Measurements from ENCODE around the gene ZC4H2.
"Not testable (repeated sequence)": the region's sequence is repeated elsewhere in the genome, so short reads cannot be mapped to it uniquely, and the experiment has no call there.

Gene ZC4H2

DNA sequence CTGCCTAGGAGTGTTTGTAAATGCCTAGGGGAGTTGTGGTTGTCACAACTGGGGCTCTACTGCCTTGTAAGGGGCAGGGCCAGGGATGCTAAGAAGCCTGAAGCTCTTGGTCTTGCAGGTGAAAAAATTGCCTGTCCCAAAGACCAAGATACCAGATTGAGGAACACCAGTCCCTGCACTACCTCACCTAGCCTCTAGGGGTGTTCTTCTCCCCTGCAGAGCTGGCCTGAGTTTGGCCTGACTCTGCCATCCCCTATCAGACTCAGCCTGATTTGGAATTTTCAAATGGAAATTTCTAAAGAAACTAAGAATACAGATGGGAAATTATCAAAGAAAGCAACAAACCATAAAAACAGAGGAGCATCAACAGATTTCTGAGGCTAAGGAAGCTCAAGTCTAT lies 90.4 kb downstream of the ZC4H2 start:
- no peak for DNase-seq (ENCODE audit: low read depth)
- TF ChIP-seq, protein P1, sequence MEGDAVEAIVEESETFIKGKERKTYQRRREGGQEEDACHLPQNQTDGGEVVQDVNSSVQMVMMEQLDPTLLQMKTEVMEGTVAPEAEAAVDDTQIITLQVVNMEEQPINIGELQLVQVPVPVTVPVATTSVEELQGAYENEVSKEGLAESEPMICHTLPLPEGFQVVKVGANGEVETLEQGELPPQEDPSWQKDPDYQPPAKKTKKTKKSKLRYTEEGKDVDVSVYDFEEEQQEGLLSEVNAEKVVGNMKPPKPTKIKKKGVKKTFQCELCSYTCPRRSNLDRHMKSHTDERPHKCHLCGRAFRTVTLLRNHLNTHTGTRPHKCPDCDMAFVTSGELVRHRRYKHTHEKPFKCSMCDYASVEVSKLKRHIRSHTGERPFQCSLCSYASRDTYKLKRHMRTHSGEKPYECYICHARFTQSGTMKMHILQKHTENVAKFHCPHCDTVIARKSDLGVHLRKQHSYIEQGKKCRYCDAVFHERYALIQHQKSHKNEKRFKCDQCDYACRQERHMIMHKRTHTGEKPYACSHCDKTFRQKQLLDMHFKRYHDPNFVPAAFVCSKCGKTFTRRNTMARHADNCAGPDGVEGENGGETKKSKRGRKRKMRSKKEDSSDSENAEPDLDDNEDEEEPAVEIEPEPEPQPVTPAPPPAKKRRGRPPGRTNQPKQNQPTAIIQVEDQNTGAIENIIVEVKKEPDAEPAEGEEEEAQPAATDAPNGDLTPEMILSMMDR (conservative IDR thresholded peaks at IDR 0.05; ENCODE audit: low read depth, low read length) = peak; percentile 32
- H3K4me3 ChIP-seq (ENCODE audit: low read length) = no peak overlapping the region

GRCh38 chrX:64878709-64879108 lies 97.5 kb downstream of the ZC4H2 start:
- not testable (repeated sequence) for H3K4me3 ChIP-seq (ENCODE audit: low read length); DNase-seq (ENCODE audit: low read depth)

DNA sequence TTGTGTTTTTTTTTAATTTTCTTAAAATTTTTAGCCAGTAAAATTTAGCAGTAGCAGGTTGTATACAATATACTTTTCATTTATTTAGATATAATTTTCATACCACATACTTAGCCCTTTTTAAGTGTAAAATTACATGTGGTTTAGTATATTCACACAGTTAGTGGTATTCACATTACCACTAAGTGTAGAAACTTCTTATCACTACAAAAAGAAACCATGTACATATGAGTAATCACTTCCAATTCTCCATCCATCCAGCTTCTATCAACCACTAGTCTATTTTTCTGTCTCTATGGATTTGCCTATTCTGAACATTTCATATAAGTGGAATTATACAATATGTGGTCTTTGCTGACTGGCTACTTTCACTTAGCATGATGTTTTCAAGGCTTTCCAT lies 109.0 kb downstream of the ZC4H2 start:
- no peak for DNase-seq (ENCODE audit: low read depth)
- H3K4me3 ChIP-seq (ENCODE audit: low read length) = no peak overlapping the region
- TF ChIP-seq, protein P1 (conservative IDR thresholded peaks at IDR 0.05; ENCODE audit: low read depth, low read length) = no peak

Measured in retinal pigment epithelial cell (primary cell).